A549 (cell line): Measurements from ENCODE around the gene SRMS. TPM values are rescaled to one million over a fixed set of nuclear protein-coding genes. Genes with fewer than 3 reads are reported as not detected.
A peak's percentile ranks its signal among the peaks of the same experiment; 100 is the strongest.

ENCODE experiments used
- ATAC-seq, 2 experiments: fragments of 200-7000 bp in 1 of 2; fragments of >200 bp in 1 of 2; cut with Nextera tagmentation in 1 of 2; cut with Tn5 transposase in 1 of 2; 3 replicates each; pipeline versions ENCODE4 v1.8.0 to v1.9.1; 2018 to 2020; ENCODE audit warnings: mild to moderate bottlenecking in 1 of 2, moderate library complexity in 1 of 2
- CTCF ChIA-PET: fragments of 300-600 bp; sonication (Branson Sonifier 250); formaldehyde crosslinking; extraction: SDS; loops from one replicate; lab custom pipeline; 2021; ENCODE audit warnings: antibody characterized with exemption, inconsistent platforms; lab: Yijun Ruan, JAX
- POLR2A ChIA-PET: fragments of 350-600 bp; formaldehyde crosslinking; extraction: SDS; loops from one replicate; lab custom pipeline; 2021; ENCODE audit warnings: antibody characterized with exemption, inconsistent platforms; lab: Yijun Ruan, JAX
- DNase-seq, 2 experiments: peaks; one replicate each; pipeline versions ENCODE4 v3.0.0 to v3.0.0-alpha.2; 2011 to 2016; ENCODE audit warnings: low read depth in 1 of 2, low spot score in 1 of 2
- FAIRE-seq: peaks from 2 replicates; lab custom pipeline; 2011; peaks lifted over from hg19 to GRCh38; lab: Jason Lieb, UNC
- H3K27ac ChIP-seq, 2 experiments: fragments of >200 bp; sonication (Bioruptor Twin); formaldehyde crosslinking; 3 replicates each; pipeline ENCODE4 v1.5.1; 2016 to 2017
- H3K4me1 ChIP-seq: fragments of >200 bp; sonication (Bioruptor Twin); formaldehyde crosslinking; 3 replicates; pipeline ENCODE4 v1.6.1; 2016
- H3K4me2 ChIP-seq: fragments of >200 bp; sonication (Bioruptor Twin); formaldehyde crosslinking; 3 replicates; pipeline ENCODE4 v1.6.1; 2016
- H3K4me3 ChIP-seq: fragments of >200 bp; sonication (Bioruptor Twin); formaldehyde crosslinking; 3 replicates; pipeline ENCODE4 v1.5.1; 2016
- H3K9me3 ChIP-seq: fragments of >200 bp; sonication (Bioruptor Twin); formaldehyde crosslinking; 3 replicates; pipeline ENCODE4 v1.6.1; 2016
- CBX2 ChIP-seq: fragments of 200-600 bp; sonication (generic); IDR thresholded peaks from 2 replicates; pipeline ENCODE4 v1.6.1; 2016; ENCODE audit warnings: low read depth, mild to moderate bottlenecking, borderline replicate concordance
- CBX8 ChIP-seq: fragments of 200-600 bp; sonication (generic); IDR thresholded peaks from 2 replicates; pipeline ENCODE4 v1.6.1; 2016
- EHF ChIP-seq: fragments of 250-450 bp; sonication (Bioruptor Pico); IDR thresholded peaks from 2 replicates; pipeline ENCODE4 v1.5.0; 2020; ENCODE audit warnings: mild to moderate bottlenecking
- EP300 ChIP-seq, 2 experiments: fragments of >200 bp; sonication (Bioruptor Twin); formaldehyde crosslinking; IDR thresholded peaks; 2 replicates in 1 of 2; 3 replicates in 1 of 2; pipeline ENCODE4 v1.6.1; 2016 to 2017
- ESRRA ChIP-seq: fragments of 150-350 bp; IDR thresholded peaks from 2 replicates; pipeline ENCODE4 v1.6.1; 2014; ENCODE audit warnings: mild to moderate bottlenecking, low read length, borderline replicate concordance
- FOSB ChIP-seq: fragments of 250-450 bp; sonication (Bioruptor Pico); IDR thresholded peaks from 2 replicates; pipeline ENCODE4 v1.5.0; 2020; ENCODE audit warnings: mild to moderate bottlenecking, moderate library complexity
- FOSL2 ChIP-seq, 2 experiments: fragments of 450-650 bp in 1 of 2; fragments of >200 bp in 1 of 2; sonication (Bioruptor Twin) in 1 of 2; formaldehyde crosslinking; IDR thresholded peaks; 2 replicates each; pipeline versions ENCODE4 v1.5.0 to v1.6.1; 2016 to 2020; ENCODE audit warnings: mild to moderate bottlenecking in 1 of 2, moderate library complexity in 1 of 2
- HDAC2 ChIP-seq: fragments of 200-600 bp; sonication (generic); IDR thresholded peaks from 2 replicates; pipeline ENCODE4 v1.6.1; 2016
- HEYL ChIP-seq: fragments of 250-450 bp; sonication (Bioruptor Pico); IDR thresholded peaks from 2 replicates; pipeline ENCODE4 v1.8.0; 2021; ENCODE audit warnings: mild to moderate bottlenecking, moderate library complexity
- HOXB13 ChIP-seq: fragments of 250-450 bp; sonication (Bioruptor Pico); IDR thresholded peaks from 2 replicates; pipeline ENCODE4 v1.5.0; 2020; ENCODE audit warnings: low read depth, mild to moderate bottlenecking, moderate library complexity
- JUNB ChIP-seq: fragments of >200 bp; sonication (Bioruptor Twin); formaldehyde crosslinking; IDR thresholded peaks from 2 replicates; pipeline ENCODE4 v1.6.1; 2016
- MYC ChIP-seq: IDR thresholded peaks from 2 replicates; pipeline ENCODE4 v1.6.1; 2012; ENCODE audit warnings: mild to moderate bottlenecking, inconsistent platforms, low read length, improper control_type of control experiment, borderline replicate concordance
- POLR2AphosphoS2 ChIP-seq: conservative IDR thresholded peaks from 2 replicates; pipeline ENCODE4 v1.6.1; 2012; ENCODE audit warnings: low read length, improper control_type of control experiment, inconsistent platforms
- RCOR1 ChIP-seq: fragments of 150-350 bp; IDR thresholded peaks from 2 replicates; pipeline ENCODE4 v1.6.1; 2014; ENCODE audit warnings: antibody characterized with exemption, low read length, low read depth
- SMC3 ChIP-seq: fragments of >200 bp; sonication (Bioruptor Twin); formaldehyde crosslinking; IDR thresholded peaks from 3 replicates; pipeline ENCODE4 v1.6.1; 2018; ENCODE audit warnings: inconsistent platforms
- SREBF2 ChIP-seq: fragments of 450-650 bp; IDR thresholded peaks from 2 replicates; pipeline ENCODE4 v1.6.1; 2014; ENCODE audit warnings: mild to moderate bottlenecking, moderate library complexity
- TP53 ChIP-seq: fragments of 250-450 bp; sonication (Bioruptor Pico); IDR thresholded peaks from 2 replicates; pipeline ENCODE4 v1.5.0; 2021; ENCODE audit warnings: mild to moderate bottlenecking, moderate library complexity
- ZC3H11A ChIP-seq: fragments of 450-650 bp; IDR thresholded peaks from 2 replicates; pipeline ENCODE4 v1.6.1; 2014; ENCODE audit warnings: antibody characterized with exemption, mild to moderate bottlenecking
- ZFP36 ChIP-seq: fragments of 450-650 bp; IDR thresholded peaks from 2 replicates; pipeline ENCODE4 v1.6.1; 2014; ENCODE audit warnings: borderline replicate concordance; ENCODE audit not compliant: partially characterized antibody
- ZNF302 ChIP-seq: fragments of 250-450 bp; sonication (Bioruptor Pico); IDR thresholded peaks from 2 replicates; pipeline ENCODE4 v1.9.0; 2021; ENCODE audit warnings: inconsistent platforms, mild to moderate bottlenecking, moderate library complexity
- WGBS: methylation state at CpG from one replicate; pipeline ENCODE4 v1.1.6; 2017; ENCODE audit errors: missing lambda C conversion rate; 5-methylcytosine and 5-hydroxymethylcytosine counted together
- polyA plus RNA-seq, 4 experiments: library from polyadenylated mRNA; depleted of rRNA in 3 of 4; stranded (reverse); fragments of >200 nt; fragmentation: RNase III in 1 of 4; extraction: RNeasy Plus Mini Kit Qiagen cat#74134 plus additional on column Dnase treatment in 1 of 4; gene quantifications; 2 replicates in 3 of 4; 3 replicates in 1 of 4; pipeline ENCODE4 v1.2.3, GENCODE V29; 2011 to 2017
- TF ChIP-seq, protein P1 (sequence below): IDR thresholded peaks from 2 replicates; pipeline ENCODE4 v1.6.1; 2012
- TF ChIP-seq, protein P2 (sequence below): fragments of 250-450 bp; sonication (Bioruptor Pico); IDR thresholded peaks from 2 replicates; pipeline ENCODE4 v1.5.0; 2020; ENCODE audit warnings: low read depth, mild to moderate bottlenecking, moderate library complexity
- TF ChIP-seq, protein P3 (sequence below): fragments of >200 bp; sonication (Bioruptor Twin); formaldehyde crosslinking; IDR thresholded peaks from 2 replicates; pipeline ENCODE4 v1.6.1; 2016

SRMS gene
- polyA plus RNA-seq, 2 of the 4 experiments (the other 2 are of a cell fraction): not detected

DNA sequence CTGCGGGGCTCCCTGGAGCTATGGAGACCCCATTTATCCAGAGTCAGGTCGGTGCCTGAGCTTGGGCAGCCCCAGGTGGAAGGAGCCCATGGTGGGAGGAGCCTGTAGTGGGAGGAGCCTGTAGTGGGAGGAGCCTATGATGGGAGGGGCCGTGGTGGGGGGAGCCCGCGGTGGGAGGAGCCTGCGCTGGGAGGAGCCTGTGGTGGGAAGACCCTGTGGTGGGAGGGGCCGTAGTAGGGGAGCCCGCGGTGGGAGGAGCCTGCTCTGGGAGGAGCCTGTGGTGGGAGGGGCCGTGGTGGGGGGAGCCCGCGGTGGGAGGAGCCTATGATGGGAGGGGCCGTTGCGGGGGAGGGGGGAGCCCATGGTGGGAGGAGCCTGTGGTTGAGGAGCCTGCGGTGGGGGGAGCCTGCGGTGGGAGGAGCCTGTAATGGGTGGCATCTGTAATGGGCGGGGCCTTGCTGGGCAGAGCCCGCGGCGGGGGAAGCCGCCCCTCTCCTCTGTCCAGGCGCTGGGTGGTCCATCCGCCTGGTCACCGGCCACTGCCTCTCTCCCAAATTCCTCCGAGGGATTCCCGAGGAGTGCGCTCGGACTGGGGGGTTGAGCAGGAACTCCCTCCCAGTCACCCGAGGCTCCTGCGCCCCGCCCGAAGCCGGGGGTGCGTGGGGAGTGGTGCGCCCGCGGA lies 5.8 kb upstream of the SRMS start:
- no peak for FAIRE-seq
- TF ChIP-seq HOXB13 (CRISPR knock-in tag) (no peak), POLR2AphosphoS2 (no peak), HEYL (no peak), FOSB (CRISPR knock-in tag) (no peak), CBX2 (no peak), SREBF2 (no peak)
- DNase-seq: peak; percentile 50 to 90
- Histone ChIP-seq H3K9me3 (no peaks in the 10 kb centered on the region), H3K4me1 (peaks cover 4% of the 10 kb centered on the region; the same call in 1 of the 3 replicates), H3K27ac (peak overlapping the region; percentile 73 to 83), H3K4me3 (peak overlapping the region; percentile 71), H3K4me2 (peak overlapping the region; percentile 100)
- ATAC-seq: peak; percentile 21 to 75; a peak in 5 of 6 replicates
- ChIA-PET POLR2A (interaction anchor here (0.6 kb wide), 1 partner anchor 32 kb away, joined by 3 read pairs; the partner anchor contains the start of gene PPDPF), CTCF (interaction anchor here (0.7 to 9.1 kb wide), 4 partner anchors 14 to 515 kb away, joined by 3 to 93 read pairs (median 3); partner anchors contain the start of gene PTK6)
- WGBS: 4% methylated on average over 8 of the region's 37 CpGs

DNA sequence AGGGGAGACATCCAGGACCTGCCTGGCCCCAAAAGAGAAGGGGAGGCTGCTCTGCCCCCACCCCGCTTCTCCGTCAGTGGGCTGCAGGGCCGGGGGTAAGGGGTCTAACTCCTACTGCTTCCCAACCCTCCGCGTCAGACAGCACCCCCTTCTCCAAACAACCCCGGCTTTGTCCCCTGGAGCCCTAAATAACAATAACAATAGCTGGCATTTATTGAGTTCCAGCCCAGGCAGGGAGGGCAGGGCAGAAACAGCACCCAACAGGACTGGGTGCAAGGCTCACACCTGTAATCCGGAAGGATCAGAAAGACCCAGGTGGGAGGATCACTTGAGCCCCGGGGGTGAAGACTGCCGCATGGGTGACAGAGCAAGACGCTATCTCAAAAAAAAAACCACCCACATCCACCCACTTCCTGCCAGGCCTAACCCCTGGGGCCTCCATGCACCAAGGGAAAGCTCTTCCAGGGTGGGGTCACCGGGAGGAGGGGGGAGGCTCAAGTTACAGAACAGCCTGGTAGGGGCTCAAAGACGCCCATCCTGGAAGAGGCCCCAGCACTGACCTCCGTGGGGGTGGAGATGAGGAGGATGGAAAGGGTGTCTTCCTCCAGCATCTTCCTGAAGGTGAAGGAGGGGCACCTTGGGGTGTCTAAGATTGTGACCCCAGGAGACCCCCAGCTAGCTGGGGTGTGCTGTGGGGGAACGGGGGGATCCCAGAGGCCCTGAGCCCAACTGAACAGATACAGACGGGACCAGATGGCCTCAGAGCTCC lies 5.1 kb upstream of the SRMS start:
- no peak overlapping the region; the same call in 2 of the 3 replicates for H3K4me3 ChIP-seq
- FAIRE-seq: no peak
- no peak overlapping the region for H3K27ac ChIP-seq
- H3K4me1 ChIP-seq: peaks cover 4% of the 10 kb centered on the region; the same call in 1 of the 3 replicates
- peak overlapping the region; percentile 100 for H3K4me2 ChIP-seq
- DNase-seq: no peak
- TF ChIP-seq RCOR1 (no peak), TP53 (no peak), HEYL (no peak), ZNF302 (CRISPR knock-in tag) (no peak), FOSL2 (IDR thresholded peaks at IDR 0.05) (no peak), FOSL2 (CRISPR knock-in tag; IDR thresholded peaks at IDR 0.05) (no peak), ZFP36 (no peak), HDAC2 (no peak), EHF (no peak), CBX8 (no peak), ESRRA (no peak), HOXB13 (CRISPR knock-in tag) (no peak), JUNB (no peak), EP300 (IDR thresholded peaks at IDR 0.05) (no peak), MYC (no peak), ZC3H11A (no peak), SMC3 (no peak), SREBF2 (no peak)
- TF ChIP-seq, protein P1, sequence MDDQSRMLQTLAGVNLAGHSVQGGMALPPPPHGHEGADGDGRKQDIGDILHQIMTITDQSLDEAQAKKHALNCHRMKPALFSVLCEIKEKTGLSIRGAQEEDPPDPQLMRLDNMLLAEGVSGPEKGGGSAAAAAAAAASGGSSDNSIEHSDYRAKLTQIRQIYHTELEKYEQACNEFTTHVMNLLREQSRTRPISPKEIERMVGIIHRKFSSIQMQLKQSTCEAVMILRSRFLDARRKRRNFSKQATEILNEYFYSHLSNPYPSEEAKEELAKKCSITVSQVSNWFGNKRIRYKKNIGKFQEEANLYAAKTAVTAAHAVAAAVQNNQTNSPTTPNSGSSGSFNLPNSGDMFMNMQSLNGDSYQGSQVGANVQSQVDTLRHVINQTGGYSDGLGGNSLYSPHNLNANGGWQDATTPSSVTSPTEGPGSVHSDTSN: no peak
- TF ChIP-seq, protein P2, sequence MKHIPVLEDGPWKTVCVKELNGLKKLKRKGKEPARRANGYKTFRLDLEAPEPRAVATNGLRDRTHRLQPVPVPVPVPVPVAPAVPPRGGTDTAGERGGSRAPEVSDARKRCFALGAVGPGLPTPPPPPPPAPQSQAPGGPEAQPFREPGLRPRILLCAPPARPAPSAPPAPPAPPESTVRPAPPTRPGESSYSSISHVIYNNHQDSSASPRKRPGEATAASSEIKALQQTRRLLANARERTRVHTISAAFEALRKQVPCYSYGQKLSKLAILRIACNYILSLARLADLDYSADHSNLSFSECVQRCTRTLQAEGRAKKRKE: no peak
- TF ChIP-seq, protein P3, sequence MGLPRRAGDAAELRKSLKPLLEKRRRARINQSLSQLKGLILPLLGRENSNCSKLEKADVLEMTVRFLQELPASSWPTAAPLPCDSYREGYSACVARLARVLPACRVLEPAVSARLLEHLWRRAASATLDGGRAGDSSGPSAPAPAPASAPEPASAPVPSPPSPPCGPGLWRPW: no peak
- TF ChIP-seq, all 56 proteins: peak for 0
- ChIA-PET CTCF (interaction anchor here (0.6 to 9.1 kb wide), 7 partner anchors 14 to 1253 kb away, joined by 3 to 93 read pairs (median 3); partner anchors contain the start of gene PTK6), POLR2A (interaction anchor here (0.6 to 1.0 kb wide), 2 partner anchors 15 to 32 kb away, joined by 3 read pairs; partner anchors contain the start of genes PPDPF and PTK6)
- H3K9me3 ChIP-seq: no peaks in the 10 kb centered on the region
- no peak; a peak in 1 of 6 replicates for ATAC-seq
- 69% methylated on average over 15 of the region's 15 CpGs for WGBS
